ENCODE measurements around the gene RPS10. TPM values are rescaled to one million over a fixed set of nuclear protein-coding genes. Genes with fewer than 3 reads are reported as not detected.

RPS10 gene
- total RNA-seq, 1 donor from 2014 or later: 956 TPM

DNA sequence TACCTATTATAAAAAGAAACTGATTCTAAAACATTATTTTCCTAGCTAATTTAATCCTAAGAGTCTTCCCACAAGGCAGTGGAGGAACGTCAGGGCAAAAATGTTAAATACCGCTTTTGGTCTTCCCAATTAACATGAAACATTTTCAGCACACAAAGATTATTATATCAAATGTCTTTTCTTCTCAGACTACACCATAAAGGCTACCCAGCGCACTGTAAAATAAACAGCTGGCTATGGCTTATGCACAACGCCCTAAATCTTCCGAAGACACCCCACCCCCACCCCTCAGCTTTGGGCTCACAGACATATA is 34.4 kb downstream of the RPS10 start:
- Histone ChIP-seq H3K27ac (peak overlapping the region; percentile 95), H3K4me3 (peak overlapping the region; percentile 90), H3K27me3 (ENCODE audit: low read depth) (no peaks in the 10 kb centered on the region), H3K9me3 (no peaks in the 10 kb centered on the region), H3K4me1 (peaks cover 47% of the 10 kb centered on the region), H3K36me3 (no peaks in the 10 kb centered on the region)
- ATAC-seq (no peak), DNase-seq (no peak)
- intact Hi-C loops (cut with DNase I): no loop called here
- TF ChIP-seq CTCF (IDR thresholded peaks at IDR 0.05): no peak

DNA sequence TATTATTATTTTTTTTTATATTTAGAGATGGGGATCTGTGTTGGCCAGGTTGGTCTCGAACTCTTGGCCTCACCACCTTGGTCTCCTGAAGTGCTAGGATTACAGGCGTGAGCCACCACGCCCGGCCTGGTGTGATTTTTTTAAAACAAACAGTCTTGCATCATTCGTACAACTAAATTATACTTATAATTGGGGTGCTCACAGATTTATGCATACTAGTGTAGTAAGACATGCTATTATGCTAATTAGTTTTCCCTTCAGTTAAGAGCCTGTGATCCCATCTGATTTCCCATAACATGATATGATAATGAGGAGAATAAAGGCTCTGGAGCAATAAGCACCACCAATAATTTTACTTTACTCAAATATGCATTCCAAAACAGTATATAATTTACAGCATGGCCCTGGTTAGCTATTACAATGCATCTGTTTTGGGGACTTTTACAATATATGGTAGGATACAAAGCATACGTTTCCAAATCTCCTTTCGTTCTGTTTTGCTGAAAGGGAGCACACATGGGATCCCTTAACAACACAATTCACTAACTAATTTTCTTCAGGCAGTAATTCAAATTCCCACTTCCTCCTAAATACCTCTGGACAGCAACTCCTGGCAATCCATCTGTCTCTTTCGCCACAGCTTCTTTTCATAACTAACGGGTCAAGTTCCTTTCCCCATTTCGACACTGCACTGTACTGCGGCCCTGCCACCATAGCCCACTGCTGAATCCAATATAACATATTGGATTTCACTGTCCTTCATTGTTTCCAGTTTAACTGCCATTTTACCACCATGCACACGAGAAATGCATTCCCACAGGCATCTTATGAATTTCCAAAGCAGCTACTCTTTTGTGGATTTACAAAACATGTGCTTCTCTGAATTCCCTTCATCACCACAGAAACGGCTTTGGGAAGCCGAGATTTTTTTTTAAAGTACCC is 35.1 kb downstream of the RPS10 start:
- H3K27ac ChIP-seq: peak overlapping the region; percentile 95
- peak; percentile 14 to 28 for ATAC-seq
- TF ChIP-seq CTCF (IDR thresholded peaks at IDR 0.05): no peak
- no peaks in the 10 kb centered on the region for H3K9me3 ChIP-seq
- H3K4me3 ChIP-seq: peak overlapping the region; percentile 90
- H3K4me1 ChIP-seq: peaks cover 47% of the 10 kb centered on the region
- intact Hi-C loops (cut with DNase I): no loop called here
- H3K36me3 ChIP-seq: no peaks in the 10 kb centered on the region
- no peaks in the 10 kb centered on the region for H3K27me3 ChIP-seq (ENCODE audit: low read depth)
- no peak for DNase-seq

DNA sequence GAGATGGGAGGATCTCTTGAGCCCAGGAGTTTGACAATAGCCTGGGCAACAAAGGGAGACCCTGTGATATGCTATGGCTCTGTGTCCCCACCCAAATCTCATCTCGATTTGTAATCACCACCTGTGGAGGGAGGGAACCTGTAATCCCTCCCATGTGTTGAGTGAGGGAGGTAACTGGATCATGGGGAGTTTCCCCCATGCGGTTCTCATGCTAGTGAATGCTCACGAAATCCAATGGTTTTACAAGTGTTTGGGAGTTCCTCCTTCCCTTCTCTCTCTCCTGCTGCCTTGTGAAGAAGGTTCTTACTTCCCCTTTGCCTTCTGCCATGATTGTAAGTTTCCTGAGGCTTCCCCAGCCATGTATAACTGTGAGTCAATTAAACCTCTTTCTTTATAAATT is 36.8 kb downstream of the RPS10 start:
- Histone ChIP-seq H3K4me1 (peaks cover 59% of the 10 kb centered on the region), H3K9me3 (no peaks in the 10 kb centered on the region), H3K36me3 (no peaks in the 10 kb centered on the region), H3K27ac (no peak overlapping the region), H3K27me3 (ENCODE audit: low read depth) (no peaks in the 10 kb centered on the region), H3K4me3 (no peak overlapping the region)
- intact Hi-C loops (cut with DNase I): no loop called here
- no peak for TF ChIP-seq CTCF (IDR thresholded peaks at IDR 0.05)
- ATAC-seq (no peak), DNase-seq (no peak)

DNA sequence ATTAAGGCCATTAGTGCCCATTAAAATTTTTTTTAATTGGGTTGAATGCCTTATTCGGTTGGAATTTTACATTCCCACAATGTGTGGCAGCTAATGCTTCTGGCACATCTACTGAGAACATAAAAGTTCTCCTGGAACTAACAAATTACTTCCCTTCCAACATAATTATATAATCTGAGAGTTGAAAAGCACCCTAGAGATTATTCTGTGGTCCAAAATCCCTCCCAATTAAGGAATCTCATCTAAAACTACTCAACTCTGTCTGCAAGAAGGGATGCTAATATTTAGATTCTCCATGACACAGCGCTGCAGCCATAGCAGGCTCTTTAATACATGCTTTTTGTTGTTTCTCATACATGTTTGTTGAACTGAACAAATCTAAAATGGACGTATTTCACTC is 37.4 kb downstream of the RPS10 start:
- Histone ChIP-seq H3K9me3 (no peaks in the 10 kb centered on the region), H3K27ac (no peak overlapping the region), H3K27me3 (ENCODE audit: low read depth) (no peaks in the 10 kb centered on the region), H3K4me1 (peaks cover 59% of the 10 kb centered on the region), H3K36me3 (no peaks in the 10 kb centered on the region), H3K4me3 (no peak overlapping the region)
- no peak for TF ChIP-seq CTCF (IDR thresholded peaks at IDR 0.05)
- ATAC-seq (no peak), DNase-seq (no peak)
- intact Hi-C loops (cut with DNase I): no loop called here

GRCh38 chr6:34386316-34387137 is 39.3 kb downstream of the RPS10 start:
- peaks cover 59% of the 10 kb centered on the region for H3K4me1 ChIP-seq
- intact Hi-C loops (cut with DNase I): no loop called here
- no peak overlapping the region for H3K27ac ChIP-seq
- H3K27me3 ChIP-seq (ENCODE audit: low read depth): no peaks in the 10 kb centered on the region
- H3K9me3 ChIP-seq: no peaks in the 10 kb centered on the region
- no peak for DNase-seq
- H3K4me3 ChIP-seq: no peak overlapping the region
- no peak for TF ChIP-seq CTCF (IDR thresholded peaks at IDR 0.05)
- no peaks in the 10 kb centered on the region for H3K36me3 ChIP-seq
- peak in 1 of 2 donors; percentile 38 for ATAC-seq
